ENCODE measurements around the gene BBS12.
A peak's percentile ranks its signal among the peaks of the same experiment; 100 is the strongest.

The BBS12 gene

GRCh38 chr4:122715221-122715620 lies 17.3 kb upstream of the BBS12 start:
- H3K27ac ChIP-seq = no peak overlapping the region
- TF ChIP-seq ZFX (IDR thresholded peaks at IDR 0.05) (no peak), CTCF (conservative IDR thresholded peaks at IDR 0.05) (no peak)

- TF ChIP-seq ZFX (IDR thresholded peaks at IDR 0.05) = no peak
- peak; percentile 90 for TF ChIP-seq CTCF (conservative IDR thresholded peaks at IDR 0.05)
- no peak overlapping the region for H3K27ac ChIP-seq
Observed at GRCh38 chr4:122716825-122717448, 15.6 kb upstream of the BBS12 start.

DNA sequence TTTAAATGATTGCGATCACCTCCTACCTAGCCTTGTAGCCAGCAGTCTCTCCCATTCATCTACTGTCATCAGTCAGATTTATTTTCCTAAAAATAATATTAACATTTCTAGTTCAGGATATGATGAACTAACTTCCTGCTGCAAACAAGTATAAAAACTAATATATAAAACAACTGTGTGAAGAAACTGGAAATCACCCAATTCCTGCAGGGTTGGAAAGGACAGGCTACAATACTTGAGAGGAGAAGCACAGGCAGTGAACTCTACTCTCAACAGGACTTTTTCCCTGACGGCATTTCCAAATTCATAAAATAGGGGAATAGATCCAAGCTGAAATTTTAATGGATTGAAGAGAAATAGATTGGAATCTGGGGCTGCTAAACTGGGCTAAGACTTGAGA lies 14.2 kb upstream of the BBS12 start:
- H3K27ac ChIP-seq = no peak overlapping the region
- TF ChIP-seq CTCF (conservative IDR thresholded peaks at IDR 0.05) (no peak), ZFX (IDR thresholded peaks at IDR 0.05) (no peak)

DNA sequence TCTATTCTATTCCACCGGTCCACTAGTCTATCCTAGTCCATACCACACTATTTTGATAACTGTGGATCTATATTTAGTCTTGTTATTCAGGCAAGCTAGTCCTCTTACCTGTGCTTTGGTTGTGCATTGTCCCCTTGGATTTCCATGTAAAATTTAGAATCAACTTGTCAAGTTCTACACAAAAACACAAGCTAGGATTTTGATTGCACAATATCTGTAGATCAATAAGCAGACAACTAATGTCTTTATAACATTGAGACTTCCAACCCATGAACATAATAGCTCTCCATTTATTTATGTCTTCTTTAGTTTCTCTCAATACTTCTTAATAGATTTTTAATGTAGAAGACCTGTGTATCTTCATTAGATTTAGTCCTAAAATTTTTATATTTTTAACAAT lies 10.2 kb upstream of the BBS12 start:
- no peak overlapping the region for H3K27ac ChIP-seq
- TF ChIP-seq CTCF (conservative IDR thresholded peaks at IDR 0.05) (no peak), ZFX (IDR thresholded peaks at IDR 0.05) (no peak)

GRCh38 chr4:122728856-122729255 lies 3.6 kb upstream of the BBS12 start:
- TF ChIP-seq CTCF (conservative IDR thresholded peaks at IDR 0.05) (no peak), ZFX (IDR thresholded peaks at IDR 0.05) (no peak)
- no peak overlapping the region for H3K27ac ChIP-seq

DNA sequence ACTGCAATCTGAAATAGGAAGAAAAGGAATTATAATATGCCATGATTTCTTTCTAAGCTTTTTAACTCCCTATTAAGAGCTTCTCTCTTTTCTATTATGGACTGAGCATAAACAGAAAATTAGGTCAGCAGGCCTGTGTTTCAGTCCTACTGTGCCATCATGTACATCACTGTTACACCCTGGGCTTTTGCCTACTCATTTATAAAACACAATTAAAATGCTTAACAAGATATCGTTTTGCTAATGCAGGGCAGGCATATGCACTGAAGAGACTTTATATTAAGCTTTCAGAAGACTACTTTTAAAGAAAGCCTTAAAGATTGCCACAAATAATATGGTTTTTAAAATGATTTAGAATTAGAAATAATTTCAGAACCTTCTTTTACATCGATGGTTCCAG lies 828 bp upstream of the BBS12 start:
- no peak overlapping the region for H3K27ac ChIP-seq
- no peak for TF ChIP-seq CTCF (conservative IDR thresholded peaks at IDR 0.05)
- no peak for TF ChIP-seq ZFX (IDR thresholded peaks at IDR 0.05)

DNA sequence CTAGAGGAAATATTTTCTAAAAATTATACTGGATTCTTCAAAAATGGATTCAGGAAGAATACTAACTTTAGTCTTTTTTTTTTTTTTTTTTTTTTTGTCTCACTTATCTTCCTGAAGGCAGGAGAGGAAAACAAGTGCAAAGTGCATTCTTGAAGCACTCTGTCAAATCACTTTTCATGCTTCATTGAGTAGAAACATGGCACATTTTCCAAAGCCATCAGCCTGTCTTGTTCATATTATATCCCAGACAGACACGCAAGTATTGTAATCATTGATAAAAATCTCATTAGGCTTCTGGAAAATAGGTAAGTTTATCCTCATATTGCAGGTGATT lies 1.2 kb downstream of the BBS12 start:
- TF ChIP-seq CTCF (conservative IDR thresholded peaks at IDR 0.05) (no peak), ZFX (IDR thresholded peaks at IDR 0.05) (no peak)

More for the DNA sequence above, 1.2 kb downstream of the BBS12 start:
- H3K27ac ChIP-seq = no peak overlapping the region

Data from C4-2B (cell line).